ENCODE results near the gene INSC. TPM values are rescaled to one million over a fixed set of nuclear protein-coding genes. Genes with fewer than 3 reads are reported as not detected.

The INSC gene
- total RNA-seq, 1 experiment from 2014 or later, result not detected

DNA sequence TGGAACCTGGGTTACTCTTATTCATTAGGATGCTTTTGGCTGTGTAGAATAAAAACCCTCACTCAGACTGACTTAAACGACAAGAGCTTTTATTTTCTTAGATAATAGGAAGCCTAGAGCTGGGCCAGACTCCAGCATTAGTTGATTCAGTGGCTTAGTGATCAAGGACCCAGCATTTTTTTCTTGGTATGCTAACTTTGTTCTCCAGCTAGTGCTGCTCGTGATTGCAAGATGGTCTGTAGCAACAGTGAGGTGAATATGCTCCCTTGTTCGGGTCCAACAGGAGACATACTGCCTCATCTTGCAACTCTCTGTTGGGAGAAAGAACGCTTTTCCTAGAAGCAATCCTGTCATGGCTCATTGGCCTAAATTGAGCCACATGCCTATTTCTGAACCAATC lies 33.4 kb downstream of the INSC start:
- H3K27me3 ChIP-seq (ENCODE audit: low read length), result no peaks in the 10 kb centered on the region
- no peaks in the 10 kb centered on the region for H3K9me3 ChIP-seq (ENCODE audit: low read length)
- BruUV-seq (replicated peaks), result no TSS peak
- no peak for ATAC-seq
- POLR2A ChIA-PET (ENCODE audit: unreplicated experiment), result no interaction called here
- TF ChIP-seq CTCF (conservative IDR thresholded peaks at IDR 0.05; ENCODE audit: low read depth, low read length) (no peak), EZH2 (IDR thresholded peaks at IDR 0.05; ENCODE audit: low read length, unreplicated experiment) (no peak), EZH2phosphoT487 (IDR thresholded peaks at IDR 0.05; ENCODE audit: borderline replicate concordance, low read length) (no peak)
- no peaks in the 10 kb centered on the region for H3K9me2 ChIP-seq (replicated peaks; ENCODE audit: low read length)
- no peak overlapping the region for H3K4me3 ChIP-seq (ENCODE audit: low read length)
- CTCF ChIA-PET, result no interaction called here
- H3K36me3 ChIP-seq (ENCODE audit: low read depth, low read length), result no peaks in the 10 kb centered on the region
- no peaks in the 10 kb centered on the region for H3K79me2 ChIP-seq (ENCODE audit: low read length)
- DNase-seq, result no peak
- H3K27ac ChIP-seq (ENCODE audit: low read length), result no peak overlapping the region
- no peaks in the 10 kb centered on the region for H3K4me1 ChIP-seq (ENCODE audit: insufficient read depth, low read length)
- H3K4me2 ChIP-seq (ENCODE audit: low read length), result no peak overlapping the region
- no peaks in the 10 kb centered on the region for H4K20me1 ChIP-seq (ENCODE audit: low read length)
- H3K9ac ChIP-seq (ENCODE audit: low read length), result no peak overlapping the region
- H3F3A ChIP-seq (ENCODE audit: low read length, unreplicated experiment), result no peaks in the 10 kb centered on the region
- H2AFZ ChIP-seq (ENCODE audit: low read length), result no peak overlapping the region
- intact Hi-C loops (cut with micrococcal nuclease), result no loop called here

DNA sequence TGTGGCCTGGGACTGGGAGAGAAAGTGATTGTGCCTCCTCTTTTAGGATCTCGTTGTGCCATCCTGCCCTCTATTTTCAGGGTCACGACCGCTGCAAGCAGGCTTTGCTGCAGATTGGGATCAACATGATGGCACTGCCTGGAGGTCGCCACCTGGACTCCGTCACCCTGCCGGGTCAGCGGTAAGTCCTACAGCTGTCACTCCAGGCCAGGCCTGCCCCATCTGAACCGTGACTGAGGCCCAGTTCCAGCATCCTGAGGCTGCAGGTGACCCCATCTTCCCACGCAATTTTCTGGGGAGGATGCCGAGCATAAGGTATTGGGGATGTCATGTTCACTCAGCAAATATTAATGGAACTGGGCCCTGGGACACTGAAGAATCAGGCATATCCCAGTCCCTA lies 34.3 kb downstream of the INSC start:
- no peak overlapping the region for H3K4me2 ChIP-seq (ENCODE audit: low read length)
- ChIA-PET CTCF (no interaction called here), POLR2A (ENCODE audit: unreplicated experiment) (no interaction called here)
- DNase-seq (no peak), ATAC-seq (no peak)
- no peak overlapping the region for H3K9ac ChIP-seq (ENCODE audit: low read length)
- no peaks in the 10 kb centered on the region for H3K9me3 ChIP-seq (ENCODE audit: low read length)
- H3K9me2 ChIP-seq (replicated peaks; ENCODE audit: low read length), result no peaks in the 10 kb centered on the region
- no peaks in the 10 kb centered on the region for H3K4me1 ChIP-seq (ENCODE audit: insufficient read depth, low read length)
- no peak overlapping the region for H3K4me3 ChIP-seq (ENCODE audit: low read length)
- TF ChIP-seq EZH2phosphoT487 (IDR thresholded peaks at IDR 0.05; ENCODE audit: borderline replicate concordance, low read length), result no peak
- TF ChIP-seq EZH2 (IDR thresholded peaks at IDR 0.05; ENCODE audit: low read length, unreplicated experiment), result no peak
- TF ChIP-seq CTCF (conservative IDR thresholded peaks at IDR 0.05; ENCODE audit: low read depth, low read length), result no peak
- no TSS peak for BruUV-seq (replicated peaks)
- intact Hi-C loops (cut with micrococcal nuclease), result no loop called here
- H3K36me3 ChIP-seq (ENCODE audit: low read depth, low read length), result no peaks in the 10 kb centered on the region
- no peaks in the 10 kb centered on the region for H3K27me3 ChIP-seq (ENCODE audit: low read length)
- no peaks in the 10 kb centered on the region for H3F3A ChIP-seq (ENCODE audit: low read length, unreplicated experiment)
- H2AFZ ChIP-seq (ENCODE audit: low read length), result no peak overlapping the region
- no peaks in the 10 kb centered on the region for H4K20me1 ChIP-seq (ENCODE audit: low read length)
- H3K27ac ChIP-seq (ENCODE audit: low read length), result no peak overlapping the region
- no peaks in the 10 kb centered on the region for H3K79me2 ChIP-seq (ENCODE audit: low read length)

- H3K9me3 ChIP-seq (ENCODE audit: low read length), result no peaks in the 10 kb centered on the region
- no peaks in the 10 kb centered on the region for H3K36me3 ChIP-seq (ENCODE audit: low read depth, low read length)
- H4K20me1 ChIP-seq (ENCODE audit: low read length), result no peaks in the 10 kb centered on the region
- ChIA-PET CTCF (no interaction called here), POLR2A (ENCODE audit: unreplicated experiment) (no interaction called here)
- no TSS peak for BruUV-seq (replicated peaks)
- no peaks in the 10 kb centered on the region for H3F3A ChIP-seq (ENCODE audit: low read length, unreplicated experiment)
- H2AFZ ChIP-seq (ENCODE audit: low read length), result no peak overlapping the region
- H3K79me2 ChIP-seq (ENCODE audit: low read length), result no peaks in the 10 kb centered on the region
- no peak overlapping the region for H3K4me3 ChIP-seq (ENCODE audit: low read length)
- no peaks in the 10 kb centered on the region for H3K4me1 ChIP-seq (ENCODE audit: insufficient read depth, low read length)
- no peak overlapping the region for H3K27ac ChIP-seq (ENCODE audit: low read length)
- intact Hi-C loops (cut with micrococcal nuclease), result no loop called here
- DNase-seq (no peak), ATAC-seq (no peak)
- TF ChIP-seq EZH2 (IDR thresholded peaks at IDR 0.05; ENCODE audit: low read length, unreplicated experiment), result no peak
- no peak for TF ChIP-seq CTCF (conservative IDR thresholded peaks at IDR 0.05; ENCODE audit: low read depth, low read length)
- TF ChIP-seq EZH2phosphoT487 (IDR thresholded peaks at IDR 0.05; ENCODE audit: borderline replicate concordance, low read length), result no peak
- H3K27me3 ChIP-seq (ENCODE audit: low read length), result no peaks in the 10 kb centered on the region
- H3K9ac ChIP-seq (ENCODE audit: low read length), result no peak overlapping the region
- H3K4me2 ChIP-seq (ENCODE audit: low read length), result no peak overlapping the region
- H3K9me2 ChIP-seq (replicated peaks; ENCODE audit: low read length), result no peaks in the 10 kb centered on the region
Observed at GRCh38 chr11:15150507-15150906, 35.8 kb downstream of the INSC start.
